ENCODE measurements around the gene PDE4B. TPM values are rescaled to one million over a fixed set of nuclear protein-coding genes. Genes with fewer than 3 reads are reported as not detected.

The PDE4B gene
- total and polyA plus RNA-seq, 10 of the 15 experiments (the other 5 are each of a cell fraction or from before 2014, with no cell fraction given): 3.0 to 13.2 (median 5.7) TPM

- TF ChIP-seq CEBPZ (IDR thresholded peaks at IDR 0.05; ENCODE audit: low read depth, low read length) (no peak), POLR2AphosphoS2 (IDR thresholded peaks at IDR 0.05; ENCODE audit: low read depth, low read length) (no peak), HDGF (IDR thresholded peaks at IDR 0.05) (no peak), FOXM1 (IDR thresholded peaks at IDR 0.05; ENCODE audit: low read depth, low read length) (peak; percentile 74), ATF2 (IDR thresholded peaks at IDR 0.05; ENCODE audit: low read length) (0 out of 2 replicates have a peak, but pooled peaks have one; percentile 17), IKZF2 (IDR thresholded peaks at IDR 0.05) (no peak), YY1 (IDR thresholded peaks at IDR 0.05; ENCODE audit: low read depth, low read length) (peak; percentile 55; the same call in 1 of the 2 replicates), RAD21 (IDR thresholded peaks at IDR 0.05; ENCODE audit: insufficient read depth, low read depth, low read length) (peak; percentile 100), JUNB (IDR thresholded peaks at IDR 0.05) (no peak), KAT2A (conservative IDR thresholded peaks at IDR 0.05; ENCODE audit: control insufficient read depth, low read depth, low read length) (no peak), MEF2A (IDR thresholded peaks at IDR 0.05; ENCODE audit: insufficient read depth, low read depth, low read length) (0 out of 2 replicates have a peak, but pooled peaks have one; percentile 26), CBFB (IDR thresholded peaks at IDR 0.05; ENCODE audit: low read depth) (no peak), CBX5 (IDR thresholded peaks at IDR 0.05; ENCODE audit: low read depth) (0 out of 2 replicates have a peak, but pooled peaks have one; percentile 50), DPF2 (IDR thresholded peaks at IDR 0.05) (no peak), SKIL (IDR thresholded peaks at IDR 0.05; ENCODE audit: low read depth, poor library complexity, severe bottlenecking) (peak; percentile 39), IKZF1 (conservative IDR thresholded peaks at IDR 0.05) (no peak), KLF5 (IDR thresholded peaks at IDR 0.05; ENCODE audit: partially characterized antibody) (no peak), CREM (IDR thresholded peaks at IDR 0.05; ENCODE audit: low read depth) (no peak)
Measured at GRCh38 chr1:66253330-66253921, 460.7 kb downstream of the PDE4B start (continued).

Data from GM12878 (cell line).